WTC11 (cell line): Measurements from ENCODE around the gene LRRC9. TPM values are rescaled to one million over a fixed set of nuclear protein-coding genes. Genes with fewer than 3 reads are reported as not detected.

Source experiments
- ATAC-seq: fragments of 200-7000 bp; cut with Tn5 transposase; 2 replicates; pipeline ENCODE4 v1.10.0; 2021; ENCODE audit warnings: mild to moderate bottlenecking, moderate library complexity
- CTCF ChIA-PET: fragments of 300-600 bp; sonication (Branson Sonifier 250); formaldehyde crosslinking; loops from one replicate; lab custom pipeline; 2021; ENCODE audit warnings: antibody characterized with exemption; lab: Charles Lee
- POLR2A ChIA-PET: fragments of 350-600 bp; sonication (Branson Sonifier 250); formaldehyde crosslinking; loops from one replicate; lab custom pipeline; 2021; ENCODE audit warnings: antibody characterized with exemption; lab: Charles Lee
- DNase-seq: peaks from one replicate; pipeline ENCODE4 v3.0.0; 2021; ENCODE audit warnings: low spot score
- H3K27ac Mint-ChIP-seq: 2 replicates; pipeline ENCODE4 v1.8.0; 2021; ENCODE audit warnings: mixed read lengths
- H3K27me3 Mint-ChIP-seq: 2 replicates; pipeline ENCODE4 v1.8.0; 2021; ENCODE audit warnings: low read depth, mild to moderate bottlenecking, moderate library complexity, mixed read lengths
- H3K36me3 Mint-ChIP-seq: 2 replicates; pipeline ENCODE4 v1.8.0; 2021; ENCODE audit warnings: mixed read lengths
- H3K4me1 Mint-ChIP-seq: 2 replicates; pipeline ENCODE4 v1.8.0; 2022; ENCODE audit warnings: mixed read lengths
- H3K4me3 Mint-ChIP-seq: 2 replicates; pipeline ENCODE4 v1.8.0; 2021; ENCODE audit warnings: mild to moderate bottlenecking, moderate library complexity, mixed read lengths
- H3K9me3 Mint-ChIP-seq: 2 replicates; pipeline ENCODE4 v1.8.0; 2021; ENCODE audit warnings: mixed read lengths
- ARID4B ChIP-seq: sonication (generic); formaldehyde crosslinking; IDR thresholded peaks from 2 replicates; pipeline ENCODE4 v1.8.0; 2023; ENCODE audit warnings: missing genetic modification reagents, mild to moderate bottlenecking, borderline replicate concordance
- ATF3 ChIP-seq: sonication (generic); formaldehyde crosslinking; conservative IDR thresholded peaks from 2 replicates; pipeline ENCODE4 v1.8.1; 2022; ENCODE audit warnings: mild to moderate bottlenecking, missing genetic modification reagents
- ELF4 ChIP-seq: sonication (generic); formaldehyde crosslinking; IDR thresholded peaks from 2 replicates; pipeline ENCODE4 v1.8.1; 2022; ENCODE audit warnings: low read depth, mild to moderate bottlenecking, moderate library complexity, missing genetic modification reagents
- FOXP4 ChIP-seq: sonication (generic); formaldehyde crosslinking; IDR thresholded peaks from 2 replicates; pipeline ENCODE4 v1.8.0; 2022; ENCODE audit warnings: mild to moderate bottlenecking, missing genetic modification reagents
- SMAD3 ChIP-seq: sonication (generic); formaldehyde crosslinking; IDR thresholded peaks from 2 replicates; pipeline ENCODE4 v1.8.0; 2022; ENCODE audit warnings: missing genetic modification reagents, mild to moderate bottlenecking, borderline replicate concordance
- SMAD4 ChIP-seq: sonication (generic); formaldehyde crosslinking; IDR thresholded peaks from 2 replicates; pipeline ENCODE4 v1.8.0; 2022; ENCODE audit warnings: mild to moderate bottlenecking, missing genetic modification reagents
- SOX15 ChIP-seq: fragments of 250-450 bp; sonication (Bioruptor Pico); IDR thresholded peaks from 2 replicates; pipeline ENCODE4 v1.9.0; 2021; ENCODE audit warnings: mild to moderate bottlenecking
- ZNF532 ChIP-seq: fragments of 250-450 bp; sonication (Bioruptor Pico); IDR thresholded peaks from 2 replicates; pipeline ENCODE4 v1.9.0; 2021; ENCODE audit warnings: mild to moderate bottlenecking, borderline replicate concordance
- total RNA-seq: library from RNA; stranded (reverse); gene quantifications from 3 replicates; pipeline ENCODE4 v1.2.3, GENCODE V29; 2021
- TF ChIP-seq, protein P1 (sequence below): sonication (generic); formaldehyde crosslinking; IDR thresholded peaks from 2 replicates; pipeline ENCODE4 v1.8.0; 2022; ENCODE audit warnings: mild to moderate bottlenecking, missing genetic modification reagents
- TF ChIP-seq, protein P2 (sequence below): sonication (generic); formaldehyde crosslinking; IDR thresholded peaks from 2 replicates; pipeline ENCODE4 v1.8.1; 2023; ENCODE audit warnings: mild to moderate bottlenecking, missing genetic modification reagents, moderate library complexity
- TF ChIP-seq, protein P3 (sequence below): fragments of 250-450 bp; sonication (Bioruptor Pico); IDR thresholded peaks from 2 replicates; pipeline ENCODE4 v1.9.0; 2021; ENCODE audit warnings: mild to moderate bottlenecking

The LRRC9 gene
- total RNA-seq, 1 experiment from 2014 or later: 0.79 TPM

DNA sequence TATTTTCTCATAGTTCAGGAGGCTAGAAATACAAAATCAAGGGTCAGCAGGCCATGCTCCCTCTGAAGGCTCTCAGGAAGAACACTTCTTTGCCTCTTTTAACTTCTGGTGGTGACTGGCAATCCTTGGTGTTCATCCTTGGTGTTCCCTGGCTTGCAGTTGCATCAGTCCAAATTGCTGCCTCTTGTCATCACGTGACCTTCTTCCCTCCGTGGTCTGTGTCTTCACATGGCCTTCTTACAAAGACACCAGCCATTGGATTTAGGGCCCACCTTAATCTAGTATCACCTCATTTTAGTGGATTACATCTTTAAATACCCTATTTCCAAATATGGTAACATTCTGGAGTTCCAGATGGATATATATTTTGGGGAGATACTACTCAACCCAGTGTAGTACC, 7.5 kb upstream of the LRRC9 start:
- Mint-ChIP-seq H3K4me1 (peaks cover 12% of the 10 kb centered on the region), H3K27ac (no peak overlapping the region), H3K9me3 (peaks cover 4% of the 10 kb centered on the region; the same call in 1 of the 2 replicates), H3K36me3 (peaks cover 16% of the 10 kb centered on the region), H3K4me3 (no peak overlapping the region), H3K27me3 (no peaks in the 10 kb centered on the region)
- DNase-seq (no peak), ATAC-seq (no peak)
- TF ChIP-seq SOX15 (CRISPR knock-in tag) (no peak), ARID4B (CRISPR knock-in tag) (no peak)
- TF ChIP-seq, protein P1, sequence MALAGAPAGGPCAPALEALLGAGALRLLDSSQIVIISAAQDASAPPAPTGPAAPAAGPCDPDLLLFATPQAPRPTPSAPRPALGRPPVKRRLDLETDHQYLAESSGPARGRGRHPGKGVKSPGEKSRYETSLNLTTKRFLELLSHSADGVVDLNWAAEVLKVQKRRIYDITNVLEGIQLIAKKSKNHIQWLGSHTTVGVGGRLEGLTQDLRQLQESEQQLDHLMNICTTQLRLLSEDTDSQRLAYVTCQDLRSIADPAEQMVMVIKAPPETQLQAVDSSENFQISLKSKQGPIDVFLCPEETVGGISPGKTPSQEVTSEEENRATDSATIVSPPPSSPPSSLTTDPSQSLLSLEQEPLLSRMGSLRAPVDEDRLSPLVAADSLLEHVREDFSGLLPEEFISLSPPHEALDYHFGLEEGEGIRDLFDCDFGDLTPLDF: no peak
- TF ChIP-seq, protein P2, sequence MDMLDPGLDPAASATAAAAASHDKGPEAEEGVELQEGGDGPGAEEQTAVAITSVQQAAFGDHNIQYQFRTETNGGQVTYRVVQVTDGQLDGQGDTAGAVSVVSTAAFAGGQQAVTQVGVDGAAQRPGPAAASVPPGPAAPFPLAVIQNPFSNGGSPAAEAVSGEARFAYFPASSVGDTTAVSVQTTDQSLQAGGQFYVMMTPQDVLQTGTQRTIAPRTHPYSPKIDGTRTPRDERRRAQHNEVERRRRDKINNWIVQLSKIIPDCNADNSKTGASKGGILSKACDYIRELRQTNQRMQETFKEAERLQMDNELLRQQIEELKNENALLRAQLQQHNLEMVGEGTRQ (CRISPR knock-in tag): 0 out of 2 replicates have a peak, but pooled peaks have one; percentile 7
- ChIA-PET CTCF (no interaction called here), POLR2A (no interaction called here)

GRCh38 chr14:59913187-59913586, 6.8 kb upstream of the LRRC9 start:
- peaks cover 12% of the 10 kb centered on the region for H3K4me1 Mint-ChIP-seq
- ATAC-seq (no peak), DNase-seq (no peak)
- no peaks in the 10 kb centered on the region for H3K27me3 Mint-ChIP-seq
- CTCF ChIA-PET: no interaction called here
- peaks cover 4% of the 10 kb centered on the region; the same call in 1 of the 2 replicates for H3K9me3 Mint-ChIP-seq
- POLR2A ChIA-PET: no interaction called here
- TF ChIP-seq ATF3 (CRISPR knock-in tag) (no peak), ZNF532 (CRISPR knock-in tag) (no peak), SMAD3 (no peak)
- no peak overlapping the region for H3K27ac Mint-ChIP-seq
- peaks cover 16% of the 10 kb centered on the region for H3K36me3 Mint-ChIP-seq
- H3K4me3 Mint-ChIP-seq: no peak overlapping the region

DNA sequence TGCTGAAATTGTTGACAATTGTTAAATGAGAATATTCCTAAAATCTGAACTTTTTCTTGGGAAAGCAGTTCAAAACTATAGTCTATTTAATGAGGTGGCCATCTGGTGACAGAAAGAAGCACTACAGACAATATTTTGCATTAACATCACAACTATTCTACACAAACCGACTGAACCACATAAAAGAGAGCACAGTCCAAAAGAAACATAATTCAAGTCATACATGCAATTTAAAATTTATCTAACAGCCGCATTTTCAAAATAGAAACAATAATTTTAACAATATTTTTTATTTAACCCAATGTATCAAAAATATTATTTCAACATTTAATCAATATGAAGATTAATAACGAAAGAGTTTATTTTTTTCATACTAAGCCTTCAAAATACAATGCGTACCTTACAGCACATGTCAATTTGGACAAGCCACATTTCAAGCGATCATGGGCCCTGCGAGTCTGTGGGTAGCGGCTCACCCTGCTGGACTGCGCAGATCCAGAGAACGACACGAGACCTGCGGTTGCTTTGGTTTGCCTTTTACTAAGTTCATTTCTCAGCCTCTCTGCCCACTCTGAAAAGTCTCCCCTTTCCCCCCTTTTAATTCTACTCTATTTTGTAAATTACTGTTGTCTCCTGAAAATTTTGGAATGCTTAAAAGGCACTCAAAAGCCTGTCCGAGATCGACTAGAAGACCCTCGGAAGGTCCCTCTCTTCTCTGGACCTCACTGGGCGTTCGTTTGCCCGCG, 947 bp upstream of the LRRC9 start:
- Mint-ChIP-seq H3K36me3 (peaks cover 16% of the 10 kb centered on the region), H3K9me3 (peaks cover 4% of the 10 kb centered on the region; the same call in 1 of the 2 replicates), H3K4me1 (peaks cover 10% of the 10 kb centered on the region), H3K27me3 (no peaks in the 10 kb centered on the region), H3K4me3 (peak overlapping the region; percentile 87), H3K27ac (peak overlapping the region; percentile 98)
- POLR2A ChIA-PET: interaction anchor here (1.0 kb wide), 1 partner anchor 21 kb away, joined by 3 read pairs; no protein-coding TSS in a partner anchor
- DNase-seq (no peak), ATAC-seq (peak; percentile 17)
- CTCF ChIA-PET: interaction anchor here (0.7 to 1.6 kb wide), 10 partner anchors 14 to 411 kb away, joined by 3 to 9 read pairs (median 4); partner anchors contain the start of genes CCDC175 and RTN1
- TF ChIP-seq FOXP4 (CRISPR knock-in tag) (no peak), SMAD4 (CRISPR knock-in tag) (no peak), ELF4 (CRISPR knock-in tag) (no peak)
- TF ChIP-seq, protein P3, sequence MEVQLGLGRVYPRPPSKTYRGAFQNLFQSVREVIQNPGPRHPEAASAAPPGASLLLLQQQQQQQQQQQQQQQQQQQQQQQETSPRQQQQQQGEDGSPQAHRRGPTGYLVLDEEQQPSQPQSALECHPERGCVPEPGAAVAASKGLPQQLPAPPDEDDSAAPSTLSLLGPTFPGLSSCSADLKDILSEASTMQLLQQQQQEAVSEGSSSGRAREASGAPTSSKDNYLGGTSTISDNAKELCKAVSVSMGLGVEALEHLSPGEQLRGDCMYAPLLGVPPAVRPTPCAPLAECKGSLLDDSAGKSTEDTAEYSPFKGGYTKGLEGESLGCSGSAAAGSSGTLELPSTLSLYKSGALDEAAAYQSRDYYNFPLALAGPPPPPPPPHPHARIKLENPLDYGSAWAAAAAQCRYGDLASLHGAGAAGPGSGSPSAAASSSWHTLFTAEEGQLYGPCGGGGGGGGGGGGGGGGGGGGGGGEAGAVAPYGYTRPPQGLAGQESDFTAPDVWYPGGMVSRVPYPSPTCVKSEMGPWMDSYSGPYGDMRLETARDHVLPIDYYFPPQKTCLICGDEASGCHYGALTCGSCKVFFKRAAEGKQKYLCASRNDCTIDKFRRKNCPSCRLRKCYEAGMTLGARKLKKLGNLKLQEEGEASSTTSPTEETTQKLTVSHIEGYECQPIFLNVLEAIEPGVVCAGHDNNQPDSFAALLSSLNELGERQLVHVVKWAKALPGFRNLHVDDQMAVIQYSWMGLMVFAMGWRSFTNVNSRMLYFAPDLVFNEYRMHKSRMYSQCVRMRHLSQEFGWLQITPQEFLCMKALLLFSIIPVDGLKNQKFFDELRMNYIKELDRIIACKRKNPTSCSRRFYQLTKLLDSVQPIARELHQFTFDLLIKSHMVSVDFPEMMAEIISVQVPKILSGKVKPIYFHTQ (CRISPR knock-in tag): no peak
